Glutamatergic neuron (in vitro differentiated cells): ENCODE results near the gene MOGAT3. TPM values are rescaled to one million over a fixed set of nuclear protein-coding genes. Genes with fewer than 3 reads are reported as not detected.

Experiments
- DNase-seq: peaks from one replicate; pipeline ENCODE4 v3.0.0; 2022
- H3K27ac Mint-ChIP-seq: one replicate; pipeline ENCODE4 v1.8.0; 2020; ENCODE audit warnings: mild to moderate bottlenecking, mixed read lengths, inconsistent platforms; ENCODE audit not compliant: unreplicated experiment
- H3K27me3 Mint-ChIP-seq: one replicate; pipeline ENCODE4 v1.8.0; 2020; ENCODE audit warnings: mild to moderate bottlenecking, moderate library complexity, mixed read lengths, inconsistent platforms; ENCODE audit not compliant: unreplicated experiment
- H3K36me3 Mint-ChIP-seq: one replicate; pipeline ENCODE4 v1.8.0; 2020; ENCODE audit warnings: mild to moderate bottlenecking, mixed read lengths, inconsistent platforms; ENCODE audit not compliant: unreplicated experiment
- H3K4me1 Mint-ChIP-seq: one replicate; pipeline ENCODE4 v1.8.0; 2020; ENCODE audit warnings: mild to moderate bottlenecking, low read depth, mixed read lengths, inconsistent platforms; ENCODE audit not compliant: unreplicated experiment
- H3K4me3 Mint-ChIP-seq: one replicate; pipeline ENCODE4 v1.8.0; 2020; ENCODE audit warnings: mild to moderate bottlenecking, mixed read lengths, inconsistent platforms; ENCODE audit not compliant: unreplicated experiment
- H3K9me3 Mint-ChIP-seq: one replicate; pipeline ENCODE4 v1.8.0; 2020; ENCODE audit warnings: mild to moderate bottlenecking, moderate library complexity, mixed read lengths, inconsistent platforms; ENCODE audit not compliant: unreplicated experiment
- total RNA-seq: library from RNA; stranded (reverse); fragmentation: NEBNext Ultra II Directional; extraction: Animal tissue kit (Norgen Biotek cat#: 25700); gene quantifications from one replicate; pipeline ENCODE4 v1.2.1, GENCODE V29; 2021; ENCODE audit not compliant: unreplicated experiment
- TF ChIP-seq, protein P1 (sequence below): fragments of 200-600 bp; sonication (generic); IDR thresholded peaks from one replicate; pipeline ENCODE4 v1.5.0; 2021; ENCODE audit not compliant: partially characterized antibody, unreplicated experiment

The MOGAT3 gene
- total RNA-seq, 1 donor from 2014 or later = not detected

- H3K27me3 Mint-ChIP-seq = peaks cover 5% of the 10 kb centered on the region
- DNase-seq = no peak
- no peaks in the 10 kb centered on the region for H3K36me3 Mint-ChIP-seq
- peaks cover 9% of the 10 kb centered on the region for H3K4me1 Mint-ChIP-seq
- no peak overlapping the region for H3K4me3 Mint-ChIP-seq
- peaks cover 7% of the 10 kb centered on the region for H3K9me3 Mint-ChIP-seq
- TF ChIP-seq, protein P1, sequence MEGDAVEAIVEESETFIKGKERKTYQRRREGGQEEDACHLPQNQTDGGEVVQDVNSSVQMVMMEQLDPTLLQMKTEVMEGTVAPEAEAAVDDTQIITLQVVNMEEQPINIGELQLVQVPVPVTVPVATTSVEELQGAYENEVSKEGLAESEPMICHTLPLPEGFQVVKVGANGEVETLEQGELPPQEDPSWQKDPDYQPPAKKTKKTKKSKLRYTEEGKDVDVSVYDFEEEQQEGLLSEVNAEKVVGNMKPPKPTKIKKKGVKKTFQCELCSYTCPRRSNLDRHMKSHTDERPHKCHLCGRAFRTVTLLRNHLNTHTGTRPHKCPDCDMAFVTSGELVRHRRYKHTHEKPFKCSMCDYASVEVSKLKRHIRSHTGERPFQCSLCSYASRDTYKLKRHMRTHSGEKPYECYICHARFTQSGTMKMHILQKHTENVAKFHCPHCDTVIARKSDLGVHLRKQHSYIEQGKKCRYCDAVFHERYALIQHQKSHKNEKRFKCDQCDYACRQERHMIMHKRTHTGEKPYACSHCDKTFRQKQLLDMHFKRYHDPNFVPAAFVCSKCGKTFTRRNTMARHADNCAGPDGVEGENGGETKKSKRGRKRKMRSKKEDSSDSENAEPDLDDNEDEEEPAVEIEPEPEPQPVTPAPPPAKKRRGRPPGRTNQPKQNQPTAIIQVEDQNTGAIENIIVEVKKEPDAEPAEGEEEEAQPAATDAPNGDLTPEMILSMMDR = no peak
- H3K27ac Mint-ChIP-seq = no peak overlapping the region
These were observed 39.6 kb upstream of the MOGAT3 start for GRCh38 chr7:101240226-101241014.

- DNase-seq = no peak
- H3K4me3 Mint-ChIP-seq = no peak overlapping the region
- peaks cover 5% of the 10 kb centered on the region for H3K27me3 Mint-ChIP-seq
- TF ChIP-seq, protein P1 = no peak
- H3K9me3 Mint-ChIP-seq = peaks cover 5% of the 10 kb centered on the region
- peaks cover 9% of the 10 kb centered on the region for H3K4me1 Mint-ChIP-seq
- no peaks in the 10 kb centered on the region for H3K36me3 Mint-ChIP-seq
- no peak overlapping the region for H3K27ac Mint-ChIP-seq
These were observed 39.0 kb upstream of the MOGAT3 start for GRCh38 chr7:101239951-101240220.

DNA sequence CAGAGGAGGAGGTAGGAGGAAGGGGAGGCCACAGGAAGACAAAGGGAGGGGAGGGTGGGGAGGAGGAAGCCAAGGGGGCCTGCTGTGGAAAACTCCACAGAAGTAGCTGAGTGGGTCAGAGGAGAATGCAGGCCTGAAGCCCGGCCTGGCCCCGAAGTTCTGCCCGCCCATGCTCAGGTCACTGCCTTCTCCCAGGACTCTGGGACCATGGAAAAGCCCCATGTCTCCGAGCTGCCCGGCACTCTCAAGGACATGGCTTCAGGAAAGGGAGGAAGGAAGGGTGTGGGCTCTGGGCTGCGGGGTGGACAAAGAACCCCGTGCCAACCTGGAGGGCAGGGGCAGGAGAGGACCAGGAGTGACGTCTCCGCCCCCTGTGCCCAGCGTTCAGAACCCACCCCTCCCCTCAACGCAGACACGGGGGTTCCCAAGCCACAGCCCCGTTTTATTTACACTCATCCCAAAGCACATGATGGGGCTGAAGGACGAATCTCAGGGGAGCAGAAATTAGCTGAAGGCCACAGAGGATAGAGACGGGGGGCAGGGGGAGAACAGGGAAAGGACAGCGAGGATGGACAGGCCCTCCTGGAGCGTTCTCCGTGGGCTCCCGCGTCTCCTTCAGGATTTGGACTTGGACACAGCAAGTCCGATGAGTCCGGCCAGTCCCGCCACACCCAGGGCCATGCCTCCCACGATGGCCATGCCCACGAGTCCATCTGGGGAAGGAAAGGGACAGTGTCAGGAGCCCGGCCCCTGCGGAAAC lies 38.5 kb upstream of the MOGAT3 start:
- Mint-ChIP-seq H3K4me1 (peaks cover 9% of the 10 kb centered on the region), H3K27ac (no peak overlapping the region), H3K9me3 (peaks cover 5% of the 10 kb centered on the region), H3K36me3 (no peaks in the 10 kb centered on the region), H3K4me3 (no peak overlapping the region), H3K27me3 (peaks cover 3% of the 10 kb centered on the region)
- TF ChIP-seq, protein P1 = no peak
- no peak for DNase-seq

DNA sequence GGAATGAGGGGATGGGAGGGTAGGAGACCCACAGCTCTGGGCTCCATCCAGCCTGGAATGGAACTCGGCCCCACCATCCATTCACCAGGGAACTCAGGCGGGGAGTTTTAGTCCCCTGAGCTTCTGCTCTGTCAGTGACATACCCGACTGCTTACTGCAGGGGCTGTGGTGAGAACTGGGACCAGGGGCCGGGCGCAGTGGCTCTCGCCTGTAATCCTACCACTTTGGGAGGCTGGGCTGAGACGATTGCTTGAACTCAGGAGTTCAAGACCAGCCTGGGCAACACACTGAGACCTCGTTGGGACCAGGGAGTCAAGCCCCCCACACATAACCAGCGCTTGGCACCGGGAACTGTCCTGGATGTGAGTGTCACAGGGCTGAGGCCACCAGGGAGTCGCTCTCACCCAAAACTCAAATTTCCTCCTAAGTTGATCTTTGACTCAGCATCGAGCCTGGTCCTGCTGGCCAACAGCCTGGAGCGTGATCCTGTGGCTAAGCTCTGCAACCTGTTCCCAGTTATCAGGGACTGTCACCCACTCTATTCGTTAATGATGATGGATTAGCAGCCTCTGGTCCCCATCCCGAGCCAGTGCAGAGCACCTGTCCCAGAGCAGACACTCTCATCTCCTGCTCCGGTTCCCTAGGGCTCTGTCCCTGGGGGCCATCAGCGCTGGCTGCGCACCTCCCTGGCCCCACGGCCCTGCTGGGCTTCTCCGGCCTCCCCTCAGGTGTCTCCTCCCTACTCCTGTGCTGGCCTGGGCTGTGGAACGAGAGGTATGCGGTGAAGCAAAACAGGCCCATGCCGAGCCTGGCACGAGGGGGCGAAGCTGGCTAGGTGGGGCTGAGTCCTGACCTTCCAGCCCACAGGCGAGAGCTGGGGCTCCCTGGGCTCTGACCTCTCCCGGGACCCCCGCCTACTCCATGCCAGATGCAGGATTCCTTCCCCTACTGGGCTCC lies 37.7 kb upstream of the MOGAT3 start:
- Mint-ChIP-seq H3K9me3 (peaks cover 4% of the 10 kb centered on the region), H3K4me3 (no peak overlapping the region), H3K36me3 (no peaks in the 10 kb centered on the region), H3K27me3 (peaks cover 3% of the 10 kb centered on the region), H3K4me1 (peaks cover 4% of the 10 kb centered on the region), H3K27ac (peak overlapping the region; percentile 74)
- DNase-seq = no peak
- TF ChIP-seq, protein P1 = no peak
